Measurements from ENCODE around the gene ZNF568.

The ZNF568 gene

GRCh38 chr19:36915992-36916830 lies at the start of gene ZNF568, which contains the start of gene ZNF829:
ZNF568 (plus strand) TSS chr19:36916332; CDS start chr19:36922771, 6,439 bp downstream.
ZNF829 (minus strand) TSS chr19:36916291; CDS start chr19:36915167, 1,124 bp downstream.
- peak; percentile 88 for DNase-seq

- no peak for DNase-seq
Observed at GRCh38 chr19:36876993-36877938, 38.9 kb upstream of the ZNF568 start.

GRCh38 chr19:36891768-36892357 lies 24.3 kb upstream of the ZNF568 start:
- no peak for DNase-seq

- no peak for DNase-seq
Observed at GRCh38 chr19:36894849-36895383, 21.2 kb upstream of the ZNF568 start.

GRCh38 chr19:36898422-36898821 lies 17.7 kb upstream of the ZNF568 start:
- DNase-seq = no peak

- peak; percentile 26 for DNase-seq
Observed at GRCh38 chr19:36916991-36917390, 859 bp downstream of the ZNF568 start.

GRCh38 chr19:36918090-36918489 lies 2.0 kb downstream of the ZNF568 start:
- DNase-seq = no peak

GRCh38 chr19:36931684-36932083 lies 15.6 kb downstream of the ZNF568 start:
- no peak for DNase-seq

GRCh38 chr19:36939153-36939552 lies 23.0 kb downstream of the ZNF568 start:
- DNase-seq = peak; percentile 28

GRCh38 chr19:36950335-36951119 lies 34.4 kb downstream of the ZNF568 start:
- no peak for DNase-seq

GRCh38 chr19:36962346-36962745 lies 46.2 kb downstream of the ZNF568 start:
- DNase-seq = no peak

- peak; percentile 93 for DNase-seq
Observed at GRCh38 chr19:36963280-36963679, 47.1 kb downstream of the ZNF568 start.

GRCh38 chr19:36972571-36972970 lies 56.4 kb downstream of the ZNF568 start:
- DNase-seq = no peak

- peak; percentile 82 for DNase-seq
Observed at GRCh38 chr19:36973021-36973843, 57.1 kb downstream of the ZNF568 start.

- no peak for DNase-seq
Observed at GRCh38 chr19:36973844-36974195, 57.7 kb downstream of the ZNF568 start.

- DNase-seq = peak; percentile 32
Observed at GRCh38 chr19:36986131-36986530, 70.0 kb downstream of the ZNF568 start.

- DNase-seq = peak; percentile 86
Observed at GRCh38 chr19:36986601-36987000, 70.5 kb downstream of the ZNF568 start.

GRCh38 chr19:36987091-36987490 lies 71.0 kb downstream of the ZNF568 start:
- peak; percentile 25 for DNase-seq

GRCh38 chr19:36997152-36997842 lies 81.2 kb downstream of the ZNF568 start:
- no peak for DNase-seq

GRCh38 chr19:36997843-36998235 lies 81.7 kb downstream of the ZNF568 start:
- no peak for DNase-seq

GRCh38 chr19:36999313-36999712 lies 83.2 kb downstream of the ZNF568 start:
- DNase-seq = no peak
